ENCODE results near the gene DAGLB.
"Not testable (repeated sequence)": the region's sequence is repeated elsewhere in the genome, so short reads cannot be mapped to it uniquely, and the experiment has no call there.

DAGLB gene, protein sequence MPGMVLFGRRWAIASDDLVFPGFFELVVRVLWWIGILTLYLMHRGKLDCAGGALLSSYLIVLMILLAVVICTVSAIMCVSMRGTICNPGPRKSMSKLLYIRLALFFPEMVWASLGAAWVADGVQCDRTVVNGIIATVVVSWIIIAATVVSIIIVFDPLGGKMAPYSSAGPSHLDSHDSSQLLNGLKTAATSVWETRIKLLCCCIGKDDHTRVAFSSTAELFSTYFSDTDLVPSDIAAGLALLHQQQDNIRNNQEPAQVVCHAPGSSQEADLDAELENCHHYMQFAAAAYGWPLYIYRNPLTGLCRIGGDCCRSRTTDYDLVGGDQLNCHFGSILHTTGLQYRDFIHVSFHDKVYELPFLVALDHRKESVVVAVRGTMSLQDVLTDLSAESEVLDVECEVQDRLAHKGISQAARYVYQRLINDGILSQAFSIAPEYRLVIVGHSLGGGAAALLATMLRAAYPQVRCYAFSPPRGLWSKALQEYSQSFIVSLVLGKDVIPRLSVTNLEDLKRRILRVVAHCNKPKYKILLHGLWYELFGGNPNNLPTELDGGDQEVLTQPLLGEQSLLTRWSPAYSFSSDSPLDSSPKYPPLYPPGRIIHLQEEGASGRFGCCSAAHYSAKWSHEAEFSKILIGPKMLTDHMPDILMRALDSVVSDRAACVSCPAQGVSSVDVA

DNA sequence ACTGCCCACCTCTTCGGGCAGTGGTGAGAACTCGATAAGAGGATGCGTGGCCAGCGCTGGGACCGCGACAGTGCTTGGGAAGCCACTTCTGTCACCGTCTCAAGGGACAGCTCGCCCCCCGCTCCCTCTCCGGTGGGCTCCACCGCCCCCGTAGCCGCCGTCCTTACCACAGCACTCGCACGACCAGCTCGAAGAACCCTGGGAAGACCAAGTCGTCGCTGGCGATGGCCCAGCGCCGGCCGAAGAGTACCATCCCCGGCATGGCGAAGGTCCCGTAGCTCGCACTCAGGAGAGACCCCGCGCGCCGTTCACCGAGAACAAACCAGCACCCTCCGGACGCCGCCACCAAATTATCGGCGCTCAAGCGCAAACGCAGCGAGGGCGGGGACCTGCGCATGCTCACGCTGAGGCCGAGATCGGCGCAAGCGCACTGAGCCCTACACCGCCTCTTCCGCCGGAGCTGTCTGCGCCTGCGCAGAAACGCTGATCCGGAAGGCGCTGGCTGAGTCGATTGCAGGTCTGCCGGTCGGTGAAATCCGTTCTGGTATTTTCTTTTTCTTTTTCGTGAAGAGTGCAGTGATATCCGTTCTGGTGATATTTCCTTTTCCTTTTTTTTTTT, at the start of gene DAGLB:
Gene DAGLB, minus strand, starts transcription at position 374 of the 619 bp plus-strand sequence. Its CDS starts 112 bp downstream, at position 262.
- peak; percentile 97 for DNase-seq (ENCODE audit: low spot score)

DNA sequence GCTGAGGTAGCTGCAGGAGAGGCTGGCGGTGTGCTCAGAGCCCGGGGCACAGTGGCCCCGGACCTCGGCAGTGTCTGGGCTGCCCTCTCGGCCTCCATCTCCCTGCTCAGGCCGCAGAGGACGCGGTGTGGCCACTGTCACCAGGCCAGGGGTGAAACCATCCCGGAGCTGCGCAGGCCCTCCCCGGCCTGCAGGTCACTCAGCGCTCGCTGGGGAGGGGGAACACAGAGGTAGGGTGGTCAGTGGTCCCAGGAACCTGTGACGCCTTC, 49.8 kb upstream of the DAGLB start:
- DNase-seq (ENCODE audit: low spot score) = no peak

DNA sequence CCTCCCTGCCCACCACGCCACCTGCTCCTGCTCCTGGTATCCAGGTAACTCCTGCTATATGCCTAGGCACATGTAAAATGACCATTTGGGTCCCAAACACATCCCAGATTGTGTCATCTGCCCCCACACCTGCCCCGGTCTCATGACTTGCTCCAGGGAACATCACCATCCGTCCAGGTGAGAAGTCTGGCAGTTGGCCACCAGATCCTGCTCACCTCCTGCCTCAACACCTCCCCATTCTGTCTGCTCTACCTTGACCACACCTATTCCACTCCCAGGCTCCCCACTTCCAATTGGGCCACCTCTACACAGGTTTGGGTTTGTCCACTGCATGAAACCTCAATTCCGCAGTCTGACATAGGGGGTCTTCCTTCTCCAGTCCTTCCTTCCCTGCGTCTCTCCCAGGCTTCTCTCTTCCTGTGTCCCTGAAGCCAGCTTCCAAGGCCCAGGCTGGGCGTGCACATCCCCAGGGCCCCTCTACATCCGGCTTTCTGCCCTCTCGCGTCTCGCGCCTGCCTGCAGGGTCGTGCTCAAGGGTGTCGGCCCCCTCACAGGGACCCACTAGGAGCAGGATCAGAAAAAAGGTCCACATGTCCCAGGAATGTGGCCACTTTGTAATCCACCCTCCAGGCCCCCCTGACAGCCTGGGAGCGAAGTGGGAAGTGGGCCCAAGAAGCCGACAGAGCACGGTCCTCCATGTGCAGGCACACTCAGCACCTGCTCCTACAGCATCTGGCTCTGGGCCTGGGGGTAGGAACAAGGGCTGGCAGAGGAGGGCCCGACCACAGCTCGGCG, 49.3 kb upstream of the DAGLB start:
- DNase-seq (ENCODE audit: low spot score) = no peak

DNA sequence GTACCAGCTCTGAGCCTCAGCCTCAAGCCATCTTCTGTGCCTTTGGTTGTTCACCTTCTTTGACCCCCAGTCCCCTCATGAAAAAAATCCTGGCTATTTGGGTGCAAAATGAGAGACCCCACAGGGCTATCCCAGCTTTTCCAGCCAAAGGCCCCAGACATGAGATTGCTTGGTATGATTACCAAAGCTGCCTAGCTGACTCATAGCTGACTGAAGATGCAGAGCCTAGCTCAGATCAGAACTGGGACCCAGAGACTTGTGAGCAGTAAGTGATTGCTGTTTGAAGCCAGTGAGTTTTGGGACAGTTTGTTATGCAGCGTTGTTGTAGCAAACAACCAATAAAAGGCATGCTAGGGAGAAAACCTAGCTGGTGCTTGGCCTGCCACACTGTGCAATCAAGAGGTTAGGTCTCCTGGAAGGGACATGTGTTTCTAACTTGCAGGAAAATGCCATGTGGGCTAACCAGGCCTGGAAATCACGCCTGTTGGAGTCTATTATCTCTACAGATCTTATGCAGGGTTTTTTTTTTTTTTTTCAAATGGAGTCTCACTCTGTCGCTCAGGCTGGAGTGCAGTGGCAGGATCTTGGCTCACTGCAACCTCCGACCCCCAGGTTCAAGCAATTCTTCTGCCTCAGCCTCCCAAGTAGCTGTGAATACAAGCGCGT, 48.0 kb upstream of the DAGLB start:
- DNase-seq (ENCODE audit: low spot score) = peak; percentile 70

DNA sequence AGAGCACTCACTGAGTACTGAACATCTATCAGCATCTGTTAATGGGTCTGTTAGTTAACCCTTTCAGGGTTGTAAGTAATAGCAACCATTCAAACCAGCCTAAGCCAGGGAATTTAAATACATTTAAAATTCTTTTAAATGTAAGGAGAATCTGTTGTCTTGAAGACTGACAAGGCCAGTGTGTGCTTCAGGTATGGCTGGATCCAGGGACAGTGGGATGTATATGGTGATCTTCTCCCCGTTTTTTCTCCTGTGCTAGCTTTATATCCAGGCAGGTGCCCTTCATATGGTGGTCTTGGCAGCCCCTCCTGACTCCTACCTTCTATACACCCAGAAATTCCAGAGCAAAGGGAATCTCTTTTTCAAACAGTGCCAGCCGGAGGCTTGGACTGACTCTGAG, 46.6 kb upstream of the DAGLB start:
- DNase-seq (ENCODE audit: low spot score) = no peak

DNA sequence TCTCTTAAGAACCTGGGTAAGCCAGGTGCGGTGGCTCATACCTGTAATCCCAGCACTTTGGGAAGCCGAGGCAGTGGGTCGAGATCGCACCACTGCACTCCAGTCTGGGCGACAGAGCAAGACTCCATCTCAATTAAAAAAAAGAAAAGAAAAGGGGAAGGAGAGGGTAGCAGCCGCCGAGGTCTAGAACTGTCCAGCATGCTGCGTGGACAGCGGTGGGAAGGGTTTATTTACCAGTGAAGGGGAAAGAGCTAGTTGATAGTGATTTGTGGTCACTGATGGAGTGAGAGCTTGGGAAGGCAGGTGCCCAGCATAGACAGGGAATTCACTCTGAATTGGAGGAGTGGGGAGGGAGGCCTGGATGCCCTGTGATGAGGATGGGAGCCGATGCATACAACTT, 43.4 kb upstream of the DAGLB start:
- DNase-seq (ENCODE audit: low spot score) = no peak

DNA sequence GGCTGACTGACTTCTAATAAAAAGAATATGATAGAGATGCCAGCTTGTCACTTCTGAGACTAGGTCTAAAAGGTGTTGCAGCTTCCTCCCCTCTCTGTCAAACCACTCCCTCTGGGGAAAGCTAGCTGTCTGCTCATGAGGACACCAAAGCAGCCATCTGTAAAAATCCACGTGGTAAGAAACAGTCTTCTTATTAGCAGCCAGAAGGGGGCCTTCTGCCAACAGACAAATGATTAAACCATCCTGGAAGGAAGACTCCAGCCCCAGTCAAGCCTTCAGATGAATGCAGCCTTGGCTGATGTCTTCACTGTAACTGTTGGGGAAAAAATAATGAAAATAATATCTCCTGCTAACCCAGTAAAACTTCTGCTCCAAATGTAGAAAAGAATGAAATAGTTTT, 41.9 kb upstream of the DAGLB start:
- DNase-seq (ENCODE audit: low spot score) = no peak

DNA sequence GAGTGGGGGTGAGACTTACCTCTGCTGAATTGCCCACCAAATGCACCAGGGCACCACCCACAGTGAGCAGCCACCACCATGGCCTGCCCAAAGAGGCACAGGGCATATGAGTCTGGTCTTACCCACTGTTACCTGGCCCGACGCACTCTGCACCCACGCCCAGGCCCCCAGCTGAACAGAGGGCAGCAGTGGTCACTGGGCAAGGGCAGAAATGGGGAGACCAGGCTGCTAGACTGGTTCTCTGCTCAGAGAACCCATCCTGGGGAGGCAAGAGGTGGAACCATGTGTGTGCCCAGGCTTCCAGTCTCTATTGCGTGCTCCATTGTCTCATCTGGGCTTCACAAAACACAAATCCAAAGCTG, 39.4 kb upstream of the DAGLB start:
- no peak for DNase-seq (ENCODE audit: low spot score)

DNA sequence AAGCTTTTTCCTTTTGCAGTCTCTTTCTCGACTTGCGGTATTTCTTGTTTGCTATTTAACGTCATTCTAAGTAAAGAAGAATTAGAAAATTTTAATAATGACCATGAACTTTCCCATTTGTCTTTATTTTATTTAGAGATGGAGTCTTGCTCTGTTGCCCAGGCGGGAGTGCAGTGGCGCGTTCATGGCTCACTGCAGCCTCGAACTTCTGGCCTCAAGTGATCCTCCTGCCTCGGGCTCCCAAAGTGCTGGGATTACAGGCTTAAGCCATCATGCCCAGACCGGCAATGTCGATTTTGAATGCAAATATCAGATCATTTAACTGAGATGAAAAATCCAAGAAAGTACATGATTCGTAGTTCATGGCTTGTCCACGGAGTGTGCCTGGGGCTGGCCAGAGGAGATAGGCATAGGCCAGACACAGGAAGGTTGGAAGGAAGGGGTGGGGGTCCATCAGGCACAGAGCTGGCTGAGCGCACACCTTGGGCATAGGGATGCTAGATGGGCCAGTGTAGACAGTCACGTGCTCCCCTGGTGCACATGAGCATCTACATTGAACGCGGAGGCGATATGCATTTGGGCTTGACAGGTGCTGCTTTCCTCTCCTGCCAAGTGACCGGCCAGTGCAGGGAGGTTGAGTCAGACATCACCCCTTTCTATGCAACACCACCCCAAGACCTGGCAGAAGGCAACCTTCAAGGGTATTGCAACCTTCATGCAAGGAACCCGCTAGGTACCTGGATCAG, 38.9 kb upstream of the DAGLB start:
- no peak for DNase-seq (ENCODE audit: low spot score)

DNA sequence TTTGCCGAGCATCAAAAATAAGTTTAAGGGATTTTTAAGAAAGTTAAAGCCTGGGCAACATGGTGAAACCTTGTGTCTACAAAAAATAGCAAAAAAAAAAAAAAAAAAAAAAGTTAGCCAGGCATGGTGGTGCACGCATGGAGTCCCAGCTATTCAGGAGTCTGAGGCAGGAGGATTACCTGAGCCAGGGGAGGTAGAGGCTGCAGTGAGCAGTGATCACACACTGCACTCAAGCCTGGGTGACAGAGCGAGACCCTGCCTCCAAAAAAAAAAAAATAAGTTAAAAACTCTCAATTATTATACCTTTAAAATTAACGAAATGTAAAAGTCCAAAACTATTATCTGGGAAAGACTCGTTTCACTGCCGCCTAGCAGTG, 35.0 kb upstream of the DAGLB start:
- DNase-seq (ENCODE audit: low spot score) = no peak

DNA sequence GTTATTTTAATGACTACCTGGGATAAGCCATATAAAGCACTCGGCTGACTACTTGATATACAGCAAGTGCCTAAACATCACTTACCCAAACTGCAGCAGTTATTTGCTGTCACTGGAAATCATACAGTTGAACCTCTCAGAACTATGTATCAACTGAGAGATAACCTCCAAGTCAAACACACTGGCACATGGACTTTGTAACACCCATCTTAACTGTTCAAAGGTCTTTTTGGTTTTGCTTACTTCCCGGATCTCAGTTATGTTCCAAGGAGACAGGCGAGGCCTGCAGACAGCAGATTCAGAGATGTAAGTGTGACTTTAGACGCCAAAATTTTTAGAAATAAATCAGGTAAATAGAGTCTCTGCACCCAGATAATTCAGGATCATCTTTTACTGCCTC, 34.6 kb upstream of the DAGLB start:
- no peak for DNase-seq (ENCODE audit: low spot score)

DNA sequence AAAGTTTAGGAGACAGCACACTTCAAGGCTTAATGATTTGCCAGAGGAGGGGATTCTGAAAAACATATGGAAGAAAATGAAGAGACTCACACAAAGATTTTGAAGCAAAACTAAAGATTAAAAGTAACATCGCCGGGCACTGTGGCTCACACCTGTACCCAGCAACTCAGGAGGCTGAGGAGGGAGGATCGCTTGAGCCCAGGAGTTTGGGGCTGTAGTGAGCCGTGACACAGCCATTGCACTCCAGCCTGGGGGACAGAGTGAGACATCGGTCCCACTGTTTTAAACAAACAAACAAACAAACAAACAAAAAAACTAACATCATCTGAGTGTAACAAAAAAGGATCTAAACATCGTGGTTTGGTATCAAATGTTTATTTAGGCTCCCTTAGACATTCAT, 33.7 kb upstream of the DAGLB start:
- no peak for DNase-seq (ENCODE audit: low spot score)

DNA sequence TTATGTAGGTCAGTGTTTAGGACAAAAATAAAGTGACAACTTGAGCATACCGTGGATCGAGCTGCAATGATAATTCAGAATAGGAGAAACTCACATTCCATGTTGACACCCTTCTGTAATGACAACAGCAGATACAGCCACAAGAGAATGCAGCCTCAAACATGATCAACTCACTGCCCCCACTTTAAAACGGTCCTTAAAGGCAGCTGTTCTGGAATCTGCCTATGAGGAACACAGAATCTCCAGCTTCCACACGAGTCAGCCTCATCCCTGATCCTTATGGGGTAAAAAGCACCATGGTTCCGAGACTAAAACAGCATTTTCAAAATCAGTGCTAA, 32.5 kb upstream of the DAGLB start:
- no peak for DNase-seq (ENCODE audit: low spot score)

DNA sequence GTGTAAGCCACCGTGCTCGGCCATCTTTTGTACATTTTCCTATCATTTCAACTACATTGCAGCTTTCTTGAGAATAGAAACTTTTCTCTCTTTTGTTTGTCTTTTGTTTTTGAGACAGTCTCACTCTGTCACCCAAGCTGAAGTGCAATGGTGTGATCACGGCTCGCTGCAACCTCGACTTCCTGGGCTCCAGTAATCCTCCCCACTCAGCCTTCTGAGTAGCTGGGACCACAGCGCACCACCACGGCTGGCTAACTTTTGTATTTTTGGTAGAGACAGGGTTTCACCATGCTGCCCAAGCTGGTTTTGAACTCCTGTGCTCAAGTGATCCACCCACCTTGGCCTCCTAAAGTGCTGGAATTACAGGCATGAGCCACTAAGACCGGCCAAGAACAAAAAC, 31.3 kb upstream of the DAGLB start:
- DNase-seq (ENCODE audit: low spot score) = no peak

DNA sequence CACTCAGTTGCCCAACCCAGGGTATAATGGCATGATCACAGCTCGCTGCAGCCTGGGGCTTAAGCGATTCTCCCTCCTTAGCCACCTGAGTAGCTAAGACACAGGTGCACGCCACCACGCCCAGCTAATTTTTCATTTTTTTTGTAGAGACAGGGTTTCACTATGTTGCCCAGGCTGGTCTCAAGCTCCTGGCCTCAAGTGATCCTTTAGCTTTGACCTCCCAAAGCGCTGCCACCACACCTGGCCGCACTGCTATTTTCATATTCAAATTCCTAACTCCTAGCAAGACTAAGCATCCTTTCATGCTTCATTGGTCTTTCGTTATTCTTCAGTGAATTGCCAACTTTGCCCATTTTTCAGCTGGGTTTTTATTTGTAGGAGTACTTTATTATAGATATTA, 30.4 kb upstream of the DAGLB start:
- no peak for DNase-seq (ENCODE audit: low spot score)

DNA sequence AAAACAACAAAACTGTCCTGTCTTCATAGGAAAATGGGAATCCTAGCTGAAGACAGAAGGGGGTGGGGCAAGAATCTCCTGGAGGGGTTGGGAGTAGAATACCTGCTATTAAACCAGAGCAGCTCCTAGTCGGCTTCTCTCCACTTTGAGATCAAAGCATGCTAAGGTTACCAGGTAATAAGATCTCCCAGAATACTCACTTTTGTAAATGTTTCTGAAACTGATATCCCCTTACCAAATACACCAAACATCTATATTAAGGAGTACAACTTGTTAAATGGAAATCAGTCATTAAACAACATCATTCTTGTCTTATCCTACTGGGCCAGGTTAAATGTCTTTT, 29.5 kb upstream of the DAGLB start:
- DNase-seq (ENCODE audit: low spot score) = no peak

DNA sequence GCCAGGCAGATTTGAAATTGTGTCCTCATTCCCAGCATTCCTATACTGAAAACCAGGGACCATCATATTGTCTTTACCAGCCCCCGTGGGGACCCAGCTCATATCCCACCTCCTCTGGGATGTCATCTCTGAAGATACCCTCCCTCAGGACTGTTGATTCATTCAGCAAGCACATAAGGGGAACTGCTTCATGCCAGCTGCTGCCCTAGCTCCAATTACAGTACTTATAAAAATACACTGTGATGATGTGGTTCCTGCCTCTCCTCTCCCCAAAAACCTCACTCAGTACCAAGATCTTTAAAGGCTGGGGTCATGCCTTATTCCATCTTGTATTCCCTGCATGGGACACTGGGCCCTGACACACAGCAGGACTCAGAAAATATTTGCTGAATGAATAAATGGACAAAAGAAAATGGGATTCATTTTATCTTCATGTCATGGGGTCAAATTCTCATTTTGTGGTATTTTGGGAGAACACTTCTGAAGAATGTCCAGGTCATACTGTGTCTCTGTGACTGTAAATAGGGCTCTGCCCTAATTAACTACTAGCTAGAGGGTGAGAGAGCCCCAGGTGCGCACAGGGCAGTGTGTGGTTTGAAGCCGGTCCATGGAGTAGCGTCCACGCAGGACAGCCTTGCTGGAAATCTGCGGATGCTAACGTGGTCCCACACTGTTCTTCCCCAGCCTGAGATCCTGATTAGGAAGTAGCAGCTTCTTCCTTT, 29.0 kb upstream of the DAGLB start:
- DNase-seq (ENCODE audit: low spot score) = no peak

DNA sequence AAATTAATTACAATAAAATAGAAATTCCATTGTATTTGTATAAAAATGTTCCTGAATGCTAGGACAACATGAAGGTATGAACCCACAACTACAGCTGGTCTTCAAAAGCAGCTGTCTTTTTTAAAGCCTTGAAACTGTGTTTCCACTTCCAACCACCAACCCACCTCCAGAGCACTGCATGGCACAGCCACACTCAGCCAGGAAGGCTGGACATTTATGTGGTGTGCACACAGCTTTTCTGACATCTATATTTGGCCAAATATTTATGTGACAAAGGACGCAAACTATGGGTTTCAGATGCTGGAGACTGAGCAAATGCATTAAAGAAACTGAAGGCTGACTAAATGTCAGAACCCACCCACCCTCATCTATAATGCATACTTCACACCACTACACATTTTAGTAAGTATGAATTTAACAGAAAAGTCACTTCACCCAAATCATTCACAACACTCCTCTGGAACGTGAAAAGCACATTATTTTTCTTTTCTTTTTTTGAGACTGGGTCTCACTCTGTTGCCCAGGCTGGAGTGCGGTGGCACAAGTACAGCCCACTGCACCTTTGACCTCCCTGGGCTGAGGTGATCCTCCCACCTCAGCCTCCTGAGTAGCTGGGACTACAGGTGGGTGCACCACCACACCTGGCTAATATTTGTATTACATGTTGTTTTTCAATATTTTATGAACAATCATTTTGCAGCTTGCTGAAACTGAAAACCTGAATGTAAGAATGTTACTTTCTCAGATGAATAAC, 27.9 kb upstream of the DAGLB start:
- DNase-seq (ENCODE audit: low spot score) = no peak

DNA sequence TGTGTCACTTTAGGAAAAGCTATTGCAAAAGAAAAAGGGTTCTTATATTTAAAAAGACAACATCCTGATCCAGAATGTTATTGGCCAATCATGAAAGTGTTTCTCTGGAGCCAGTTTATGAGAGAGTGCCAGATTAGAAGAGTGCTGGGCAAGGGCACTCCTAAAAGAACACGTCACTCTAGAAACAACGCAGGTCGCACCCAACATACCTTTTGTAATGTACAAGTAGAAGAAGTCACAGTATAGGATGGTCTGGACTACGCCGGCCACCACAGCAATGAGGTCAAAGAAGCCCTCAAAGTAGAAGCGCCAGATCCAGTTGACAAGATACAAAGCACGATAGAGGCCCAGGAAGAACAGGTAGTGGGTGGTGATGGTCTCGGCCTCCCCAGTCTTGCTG, 18.1 kb upstream of the DAGLB start:
- DNase-seq (ENCODE audit: low spot score) = no peak

DNA sequence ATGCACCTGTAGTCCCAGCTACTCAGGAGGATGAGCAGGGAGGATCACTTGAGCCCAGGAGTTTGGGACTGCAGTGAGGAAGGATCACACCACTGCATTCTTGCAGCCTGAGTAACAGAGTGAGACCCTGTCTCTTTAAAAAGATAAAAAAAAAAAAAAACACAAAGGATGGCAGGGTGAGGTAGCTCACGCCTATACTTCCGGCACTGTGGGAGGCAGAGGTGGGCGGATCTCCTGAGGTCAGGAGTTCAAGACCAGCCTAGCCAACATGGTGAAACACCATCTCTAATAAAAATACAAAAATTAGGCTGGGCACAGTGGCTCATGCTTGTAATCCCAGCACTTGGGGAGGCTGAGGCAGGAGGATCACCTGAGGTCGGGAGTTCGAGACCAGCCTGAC, 15.9 kb upstream of the DAGLB start:
- DNase-seq (ENCODE audit: low spot score) = not testable (repeated sequence)
